ENCODE data around the gene CEP162.

The CEP162 gene

DNA sequence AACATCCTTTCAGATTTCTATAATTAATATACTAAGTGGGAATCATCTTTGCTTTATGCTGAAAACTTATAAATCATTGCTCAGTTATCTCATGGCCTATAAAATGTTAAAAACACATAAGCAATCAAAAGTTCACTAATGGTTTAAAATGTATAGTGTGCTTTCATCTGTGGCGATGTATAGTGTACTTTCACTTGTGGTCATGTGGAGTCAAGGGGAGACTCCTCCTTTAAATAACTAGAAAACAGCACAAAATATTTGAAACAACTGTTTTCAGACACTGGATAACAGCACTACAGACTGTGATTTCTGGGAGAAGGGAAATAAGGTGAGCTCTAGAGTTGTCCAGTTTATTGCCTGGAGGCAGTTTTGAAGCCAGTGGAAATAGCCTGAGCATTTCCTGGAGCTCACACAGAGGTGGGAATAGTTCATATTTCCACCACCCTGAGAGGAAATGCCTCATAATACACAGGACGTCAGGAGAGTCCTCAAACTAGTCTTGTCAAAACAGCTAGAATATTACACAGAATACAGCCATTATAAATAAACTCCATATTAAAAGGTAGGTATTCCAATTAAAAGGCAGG is 89.4 kb downstream of the CEP162 start:
- TF ChIP-seq GATA2 (IDR thresholded peaks at IDR 0.05; ENCODE audit: low read depth, low read length) = no peak
- TF ChIP-seq GATA3 (IDR thresholded peaks at IDR 0.05; ENCODE audit: low read depth, low read length) = no peak

DNA sequence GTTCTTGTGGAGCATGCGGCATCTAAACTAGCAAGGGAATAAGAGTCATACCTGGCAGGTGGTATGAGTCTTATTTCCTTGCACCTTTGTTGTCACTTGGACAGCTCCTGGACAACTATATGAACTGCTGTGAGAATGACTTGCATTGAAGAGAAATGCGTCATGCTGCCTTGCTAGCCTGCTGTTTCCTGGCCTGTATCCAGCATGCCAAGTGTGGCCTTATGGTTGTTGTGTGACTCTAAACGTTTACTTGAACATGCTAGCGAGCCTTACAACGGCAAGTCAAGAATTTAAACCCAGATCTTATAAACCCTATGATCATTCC is 90.4 kb downstream of the CEP162 start:
- TF ChIP-seq GATA2 (IDR thresholded peaks at IDR 0.05; ENCODE audit: low read depth, low read length) (no peak), GATA3 (IDR thresholded peaks at IDR 0.05; ENCODE audit: low read depth, low read length) (no peak)

DNA sequence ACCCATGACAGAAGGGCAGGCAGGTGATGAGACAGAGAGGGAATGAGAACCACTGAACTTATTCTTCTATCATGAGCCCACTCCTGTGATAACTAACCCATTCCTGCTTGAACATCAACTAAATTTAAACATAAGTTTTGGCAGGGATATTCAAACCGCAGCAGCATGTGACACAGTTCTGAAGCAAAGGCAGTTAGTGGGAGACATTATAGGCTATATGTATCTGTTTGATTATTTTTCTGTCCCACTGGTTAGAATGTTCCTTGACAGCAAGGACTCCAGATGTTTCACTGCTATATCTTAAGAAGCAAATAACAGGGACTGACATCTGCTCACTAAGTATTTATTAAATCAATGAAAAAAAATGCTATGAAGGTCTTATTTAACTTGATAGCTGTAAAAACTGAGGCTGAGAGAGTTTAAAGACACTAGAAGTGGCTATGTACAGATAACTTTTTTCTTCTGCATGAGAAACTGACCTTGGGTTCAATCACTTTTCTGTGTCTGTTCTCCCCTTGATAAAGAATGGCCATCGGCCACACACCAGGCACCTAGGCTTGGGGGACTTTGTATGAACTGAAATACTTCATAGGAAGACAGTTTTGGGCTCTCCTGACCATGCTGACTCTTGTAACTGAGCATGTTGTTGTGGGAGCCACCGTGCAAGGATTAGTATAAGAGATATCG is 90.9 kb downstream of the CEP162 start:
- TF ChIP-seq GATA2 (IDR thresholded peaks at IDR 0.05; ENCODE audit: low read depth, low read length) = no peak
- TF ChIP-seq GATA3 (IDR thresholded peaks at IDR 0.05; ENCODE audit: low read depth, low read length) = no peak

DNA sequence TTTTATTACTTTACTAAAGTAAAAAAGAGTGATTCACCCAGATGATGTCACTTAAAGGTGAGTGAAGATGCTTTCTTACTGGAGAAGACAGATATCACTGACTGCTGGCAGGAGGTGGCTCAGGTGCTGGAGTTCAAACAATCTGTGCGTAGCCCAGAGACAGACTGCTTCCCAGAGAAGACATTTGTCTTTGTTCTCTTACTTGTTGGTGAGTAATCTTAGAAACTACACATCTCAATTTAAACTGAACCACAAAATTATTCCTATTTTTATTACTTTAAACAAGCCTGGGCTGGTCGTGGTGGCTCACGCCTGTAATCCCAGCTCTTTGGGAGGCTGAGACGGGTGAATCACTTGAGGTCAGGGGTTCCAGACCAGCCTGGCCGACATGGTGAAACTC is 92.2 kb downstream of the CEP162 start:
- TF ChIP-seq GATA2 (IDR thresholded peaks at IDR 0.05; ENCODE audit: low read depth, low read length) (no peak), GATA3 (IDR thresholded peaks at IDR 0.05; ENCODE audit: low read depth, low read length) (no peak)

DNA sequence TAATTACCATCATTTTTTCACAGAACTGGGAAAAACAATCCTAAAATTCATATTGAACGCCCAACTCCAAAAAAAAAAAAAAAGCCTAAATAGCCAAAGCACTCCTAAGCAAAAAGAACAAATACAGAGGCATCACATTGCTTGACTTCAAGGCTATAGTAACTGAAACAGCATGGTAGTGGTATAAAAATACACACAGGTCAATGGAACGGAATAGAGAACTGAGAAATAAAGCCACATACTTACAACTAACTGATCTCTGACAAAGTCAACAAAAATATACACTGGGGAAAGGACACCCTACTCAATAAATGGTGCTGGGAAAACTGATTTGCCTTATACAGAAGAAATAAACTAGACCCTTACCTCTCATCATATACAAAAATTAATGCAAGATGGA is 104.3 kb downstream of the CEP162 start:
- no peak for TF ChIP-seq GATA2 (IDR thresholded peaks at IDR 0.05; ENCODE audit: low read depth, low read length)
- TF ChIP-seq GATA3 (IDR thresholded peaks at IDR 0.05; ENCODE audit: low read depth, low read length) = no peak

DNA sequence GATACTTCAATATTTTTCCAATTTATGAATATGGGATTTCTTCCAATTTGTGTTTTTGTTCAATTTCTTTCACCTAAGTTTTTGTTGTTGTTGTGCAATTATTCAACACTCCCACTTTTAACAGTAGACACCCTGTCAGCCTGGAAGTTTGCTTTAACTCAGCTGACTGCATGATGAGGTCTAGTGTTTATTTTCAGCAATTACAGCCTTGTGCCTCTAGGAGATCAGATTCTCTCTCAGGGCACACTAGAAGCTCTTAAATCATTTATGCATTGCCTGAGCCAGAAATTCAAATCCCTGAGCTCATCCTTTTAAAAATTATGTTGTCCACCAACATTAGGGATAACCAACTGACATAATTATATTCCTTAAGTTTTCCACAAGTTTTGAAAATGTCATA is 108.2 kb downstream of the CEP162 start:
- no peak for TF ChIP-seq GATA2 (IDR thresholded peaks at IDR 0.05; ENCODE audit: low read depth, low read length)
- no peak for TF ChIP-seq GATA3 (IDR thresholded peaks at IDR 0.05; ENCODE audit: low read depth, low read length)

DNA sequence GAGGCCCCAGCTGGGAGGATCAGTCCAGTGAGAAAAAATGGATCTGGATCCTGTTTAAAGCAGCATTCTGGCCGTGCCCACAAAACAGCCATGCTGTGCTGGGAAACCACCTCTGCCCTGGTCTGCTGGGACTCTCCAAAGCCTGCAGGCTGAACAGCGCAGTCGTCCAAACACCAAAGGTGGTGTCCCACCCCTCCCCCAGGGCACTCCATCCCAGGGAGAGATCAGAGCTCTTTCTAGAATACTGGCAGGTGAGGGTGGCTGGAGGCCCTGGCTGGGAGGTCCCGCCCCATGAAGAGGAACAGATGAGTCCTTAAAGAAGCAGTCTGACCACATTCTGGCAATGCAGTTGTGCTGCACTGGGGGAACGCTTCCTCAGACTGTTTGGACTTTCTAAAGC is 109.3 kb downstream of the CEP162 start:
- no peak for TF ChIP-seq GATA3 (IDR thresholded peaks at IDR 0.05; ENCODE audit: low read depth, low read length)
- no peak for TF ChIP-seq GATA2 (IDR thresholded peaks at IDR 0.05; ENCODE audit: low read depth, low read length)

DNA sequence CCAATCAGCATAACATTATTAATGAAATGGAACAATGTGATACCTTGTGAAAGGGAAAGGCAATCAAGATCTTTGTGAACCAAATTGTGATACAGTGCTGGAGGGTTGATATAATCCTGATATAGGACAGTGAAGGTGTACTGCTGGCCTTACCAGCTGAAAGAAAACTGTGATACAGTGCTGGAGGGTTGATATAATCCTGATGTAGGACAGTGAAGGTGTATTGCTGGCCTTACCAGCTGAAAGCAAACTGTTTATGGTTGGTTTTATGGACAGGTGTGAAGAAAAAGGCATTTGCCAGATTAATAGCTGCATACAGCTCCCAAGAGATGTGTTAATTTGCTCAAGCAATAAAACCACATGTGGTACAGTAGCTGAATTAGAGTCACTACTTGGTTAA is 119.9 kb downstream of the CEP162 start:
- TF ChIP-seq GATA2 (IDR thresholded peaks at IDR 0.05; ENCODE audit: low read depth, low read length) = no peak
- no peak for TF ChIP-seq GATA3 (IDR thresholded peaks at IDR 0.05; ENCODE audit: low read depth, low read length)

DNA sequence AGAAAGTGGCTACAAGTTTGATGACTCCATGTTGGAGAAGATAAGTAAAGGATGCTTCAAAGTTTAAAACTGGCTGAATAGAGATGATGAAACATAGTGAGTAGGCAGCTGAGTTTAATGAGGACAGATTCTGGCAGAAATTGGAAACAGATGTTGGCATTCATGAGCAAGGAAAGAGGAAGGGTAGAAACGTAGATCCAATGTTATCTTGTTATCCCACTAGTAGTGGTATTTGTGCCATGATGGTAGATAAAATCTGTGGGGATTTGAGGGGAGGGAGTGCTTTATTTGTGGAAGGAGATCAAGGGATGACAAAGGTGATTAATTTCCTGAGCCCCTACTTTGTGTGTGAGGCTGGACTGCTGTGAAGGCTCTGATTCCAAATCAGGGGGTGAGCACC is 124.4 kb downstream of the CEP162 start:
- TF ChIP-seq GATA3 (IDR thresholded peaks at IDR 0.05; ENCODE audit: low read depth, low read length) = peak; percentile 74
- peak; percentile 81 for TF ChIP-seq GATA2 (IDR thresholded peaks at IDR 0.05; ENCODE audit: low read depth, low read length)

DNA sequence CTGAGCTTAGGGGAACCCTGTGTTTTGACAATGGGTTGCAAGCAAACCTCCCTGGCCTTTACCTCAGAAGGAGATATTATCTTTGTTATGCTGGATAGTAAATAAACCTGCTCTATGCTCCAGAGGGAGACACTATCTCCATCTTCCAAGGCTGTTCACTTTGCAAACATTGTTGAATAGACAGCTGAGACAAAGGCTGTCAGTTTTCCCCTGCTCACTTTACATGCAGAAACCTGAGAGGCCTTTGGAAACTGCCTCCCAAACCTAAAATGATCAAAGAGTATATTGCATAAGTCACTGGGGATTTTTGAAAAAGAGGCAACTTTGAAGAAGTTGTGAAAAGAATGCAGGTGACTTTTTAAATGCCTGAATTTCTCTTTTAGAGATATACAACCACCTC is 132.3 kb downstream of the CEP162 start:
- TF ChIP-seq GATA2 (IDR thresholded peaks at IDR 0.05; ENCODE audit: low read depth, low read length) (no peak), GATA3 (IDR thresholded peaks at IDR 0.05; ENCODE audit: low read depth, low read length) (no peak)

DNA sequence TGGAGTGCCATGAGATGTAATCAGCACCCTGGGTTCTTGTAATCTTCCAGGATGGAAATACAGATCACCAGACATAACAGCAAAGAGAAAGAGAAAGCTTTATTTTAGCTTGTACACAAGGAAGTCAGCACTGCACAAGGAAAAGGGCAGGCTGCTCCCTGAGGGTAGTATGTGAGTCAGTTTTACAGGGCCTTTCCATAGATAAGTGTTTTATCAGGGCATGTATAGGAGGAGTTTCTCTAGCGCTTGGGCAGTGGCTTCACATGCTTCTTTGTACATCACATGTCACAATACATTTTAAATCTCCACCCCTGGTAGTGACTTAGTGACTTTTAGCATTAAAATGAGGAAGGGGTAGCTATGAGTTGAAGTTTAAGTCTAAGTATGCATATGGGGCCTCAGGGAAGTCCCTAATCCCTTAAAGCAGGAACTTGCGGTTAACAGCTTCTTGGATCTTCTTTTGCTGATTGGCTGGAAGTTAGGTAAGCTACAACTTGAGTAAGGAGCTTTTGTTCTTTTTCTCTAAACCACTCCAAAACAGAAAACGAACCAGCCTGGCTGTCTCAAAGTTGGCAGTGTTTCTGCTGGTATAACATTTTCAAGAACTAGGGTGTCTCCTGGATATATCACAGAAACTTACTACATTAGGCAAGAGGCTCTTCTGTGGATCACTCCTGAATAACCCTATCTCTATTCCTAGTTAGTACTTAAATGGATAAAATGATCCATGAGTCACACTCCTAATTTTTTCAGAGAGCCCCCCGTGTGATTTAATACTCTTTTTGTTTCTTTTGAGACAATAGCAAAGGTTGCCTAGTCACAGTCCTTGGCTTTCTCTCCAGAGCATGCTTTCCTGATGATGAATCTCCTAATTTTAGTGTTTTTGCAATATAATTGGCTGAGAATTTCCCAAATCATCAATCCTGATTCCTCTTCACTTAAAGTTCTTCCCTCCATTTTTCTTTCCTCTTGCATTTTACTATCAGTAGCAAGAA is 133.7 kb downstream of the CEP162 start:
- TF ChIP-seq GATA3 (IDR thresholded peaks at IDR 0.05; ENCODE audit: low read depth, low read length) (no peak), GATA2 (IDR thresholded peaks at IDR 0.05; ENCODE audit: low read depth, low read length) (no peak)

DNA sequence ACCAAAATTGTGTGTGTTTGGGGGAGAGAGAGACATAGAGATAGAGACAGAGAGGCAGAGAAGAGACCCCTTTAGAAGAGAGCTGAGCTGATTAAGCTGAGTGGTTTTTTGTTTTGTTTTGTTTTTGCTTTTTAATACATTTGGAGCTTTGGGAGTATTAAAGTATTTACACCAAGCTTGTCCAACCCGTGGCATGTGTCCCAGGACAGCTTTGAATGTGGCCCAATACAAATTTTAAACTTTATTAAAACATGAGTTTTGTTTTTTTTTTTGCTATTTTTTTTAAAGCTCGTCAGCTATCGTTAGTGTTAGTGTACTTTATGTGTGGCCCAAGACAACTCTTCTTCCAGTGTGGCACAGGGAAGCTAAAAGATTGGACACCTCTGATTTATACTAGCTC is 137.9 kb downstream of the CEP162 start:
- TF ChIP-seq GATA3 (IDR thresholded peaks at IDR 0.05; ENCODE audit: low read depth, low read length) = no peak
- TF ChIP-seq GATA2 (IDR thresholded peaks at IDR 0.05; ENCODE audit: low read depth, low read length) = no peak

DNA sequence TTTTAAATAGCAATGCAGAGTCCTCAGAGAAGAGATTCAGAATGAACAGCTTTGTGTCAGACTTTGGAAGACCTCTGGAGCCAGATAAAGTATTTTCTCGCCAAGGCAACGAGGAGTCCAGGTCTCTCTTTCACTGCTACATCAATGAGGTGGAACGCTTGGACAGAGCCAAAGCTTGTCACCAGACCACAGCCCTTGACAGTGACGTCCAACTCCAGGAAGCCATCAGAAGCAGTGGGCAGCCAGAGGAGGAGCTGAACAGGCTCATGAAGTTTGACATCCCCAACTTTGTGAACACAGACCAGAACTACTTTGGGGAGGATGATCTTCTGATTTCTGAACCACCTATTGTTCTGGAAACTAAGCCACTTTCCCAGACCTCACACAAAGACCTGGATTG is 138.4 kb downstream of the CEP162 start:
- no peak for TF ChIP-seq GATA3 (IDR thresholded peaks at IDR 0.05; ENCODE audit: low read depth, low read length)
- TF ChIP-seq GATA2 (IDR thresholded peaks at IDR 0.05; ENCODE audit: low read depth, low read length) = no peak

DNA sequence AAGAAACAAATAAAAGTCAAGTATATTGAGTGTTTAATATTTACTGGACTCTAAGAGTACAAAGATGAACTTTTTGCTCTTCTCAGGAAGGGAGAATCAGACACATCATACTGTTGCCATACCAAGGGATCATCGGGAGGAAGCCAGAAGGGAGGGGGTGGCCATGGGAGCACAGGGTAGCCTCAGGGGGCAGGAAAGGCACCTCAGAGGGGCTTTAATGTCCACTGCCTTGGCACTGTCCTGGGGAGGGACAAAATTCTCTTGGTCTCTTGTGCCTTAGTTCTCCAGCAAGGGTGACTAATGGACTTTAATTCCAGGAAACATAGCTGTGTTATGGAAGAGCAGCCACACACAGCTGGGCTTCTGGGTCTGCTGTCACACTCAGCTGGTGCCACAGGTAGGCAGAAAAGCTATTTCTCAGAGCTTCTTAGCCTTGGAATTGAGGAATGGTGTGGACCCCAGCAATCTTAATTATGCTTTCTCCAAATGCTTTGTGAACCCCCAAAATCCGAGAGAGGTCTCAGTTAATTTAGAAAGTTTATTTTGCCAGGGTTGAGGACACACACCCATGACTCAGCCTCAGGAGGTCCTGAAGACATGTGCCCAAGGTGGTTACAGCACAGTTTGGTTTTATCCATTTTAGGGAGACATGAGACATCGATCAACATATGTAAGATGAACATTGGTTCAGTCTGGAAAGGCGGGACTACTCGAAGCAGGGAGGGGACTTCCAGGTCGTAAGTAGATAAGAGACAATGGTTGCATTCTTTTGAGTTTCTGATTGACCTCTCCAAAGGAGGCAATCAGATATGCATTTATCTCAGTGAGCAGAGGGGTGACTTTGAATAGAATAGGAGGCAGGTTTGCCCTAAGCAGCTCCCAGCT is 140.7 kb downstream of the CEP162 start:
- TF ChIP-seq GATA2 (IDR thresholded peaks at IDR 0.05; ENCODE audit: low read depth, low read length) = no peak
- TF ChIP-seq GATA3 (IDR thresholded peaks at IDR 0.05; ENCODE audit: low read depth, low read length) = no peak
